Measurements from ENCODE around the gene NR4A2.

The NR4A2 gene

DNA sequence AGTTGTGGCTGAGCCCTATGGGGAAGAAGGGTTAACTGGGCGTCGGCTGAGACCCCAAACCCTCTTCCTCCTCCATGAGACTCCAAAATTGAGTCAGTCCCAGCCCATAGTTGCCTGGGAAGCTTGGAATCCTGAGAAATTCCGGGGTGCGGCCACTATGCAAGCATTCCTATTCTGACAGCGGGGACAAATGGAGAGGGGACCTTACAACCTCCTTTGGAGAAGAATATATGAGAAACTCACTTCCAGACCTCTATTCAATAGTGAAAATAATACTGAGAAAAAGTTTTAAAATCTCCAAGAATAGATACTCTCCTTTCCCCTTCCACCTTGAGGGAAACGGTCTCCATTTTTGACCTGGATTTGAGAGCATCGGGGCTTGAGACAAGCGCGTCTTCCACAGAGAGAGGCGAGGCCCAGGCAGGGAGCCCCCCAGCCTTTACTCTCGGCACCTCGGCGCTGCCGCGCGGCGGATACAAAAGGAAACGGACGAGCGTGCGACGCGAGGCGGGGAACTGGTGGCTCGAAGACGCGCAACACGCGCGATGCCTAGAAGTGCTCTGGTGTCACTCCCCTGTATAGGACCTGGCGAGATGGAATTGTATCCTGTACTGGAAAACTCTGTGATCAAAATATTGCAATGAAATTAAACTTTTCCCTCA, 11.1 kb downstream of the NR4A2 start:
- no peak for DNase-seq (ENCODE audit: low read depth)
- TF ChIP-seq, protein P1, sequence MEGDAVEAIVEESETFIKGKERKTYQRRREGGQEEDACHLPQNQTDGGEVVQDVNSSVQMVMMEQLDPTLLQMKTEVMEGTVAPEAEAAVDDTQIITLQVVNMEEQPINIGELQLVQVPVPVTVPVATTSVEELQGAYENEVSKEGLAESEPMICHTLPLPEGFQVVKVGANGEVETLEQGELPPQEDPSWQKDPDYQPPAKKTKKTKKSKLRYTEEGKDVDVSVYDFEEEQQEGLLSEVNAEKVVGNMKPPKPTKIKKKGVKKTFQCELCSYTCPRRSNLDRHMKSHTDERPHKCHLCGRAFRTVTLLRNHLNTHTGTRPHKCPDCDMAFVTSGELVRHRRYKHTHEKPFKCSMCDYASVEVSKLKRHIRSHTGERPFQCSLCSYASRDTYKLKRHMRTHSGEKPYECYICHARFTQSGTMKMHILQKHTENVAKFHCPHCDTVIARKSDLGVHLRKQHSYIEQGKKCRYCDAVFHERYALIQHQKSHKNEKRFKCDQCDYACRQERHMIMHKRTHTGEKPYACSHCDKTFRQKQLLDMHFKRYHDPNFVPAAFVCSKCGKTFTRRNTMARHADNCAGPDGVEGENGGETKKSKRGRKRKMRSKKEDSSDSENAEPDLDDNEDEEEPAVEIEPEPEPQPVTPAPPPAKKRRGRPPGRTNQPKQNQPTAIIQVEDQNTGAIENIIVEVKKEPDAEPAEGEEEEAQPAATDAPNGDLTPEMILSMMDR (IDR thresholded peaks at IDR 0.05; ENCODE audit: control insufficient read depth, extremely low read depth, insufficient read depth) = no peak
- H3K4me3 ChIP-seq (ENCODE audit: low read depth, low read length) = no peak overlapping the region

GRCh38 chr2:156320486-156321098, 11.9 kb downstream of the NR4A2 start:
- DNase-seq (ENCODE audit: low read depth) = no peak
- H3K4me3 ChIP-seq (ENCODE audit: low read depth, low read length) = no peak overlapping the region
- TF ChIP-seq, protein P1 (IDR thresholded peaks at IDR 0.05; ENCODE audit: control insufficient read depth, extremely low read depth, insufficient read depth) = no peak

DNA sequence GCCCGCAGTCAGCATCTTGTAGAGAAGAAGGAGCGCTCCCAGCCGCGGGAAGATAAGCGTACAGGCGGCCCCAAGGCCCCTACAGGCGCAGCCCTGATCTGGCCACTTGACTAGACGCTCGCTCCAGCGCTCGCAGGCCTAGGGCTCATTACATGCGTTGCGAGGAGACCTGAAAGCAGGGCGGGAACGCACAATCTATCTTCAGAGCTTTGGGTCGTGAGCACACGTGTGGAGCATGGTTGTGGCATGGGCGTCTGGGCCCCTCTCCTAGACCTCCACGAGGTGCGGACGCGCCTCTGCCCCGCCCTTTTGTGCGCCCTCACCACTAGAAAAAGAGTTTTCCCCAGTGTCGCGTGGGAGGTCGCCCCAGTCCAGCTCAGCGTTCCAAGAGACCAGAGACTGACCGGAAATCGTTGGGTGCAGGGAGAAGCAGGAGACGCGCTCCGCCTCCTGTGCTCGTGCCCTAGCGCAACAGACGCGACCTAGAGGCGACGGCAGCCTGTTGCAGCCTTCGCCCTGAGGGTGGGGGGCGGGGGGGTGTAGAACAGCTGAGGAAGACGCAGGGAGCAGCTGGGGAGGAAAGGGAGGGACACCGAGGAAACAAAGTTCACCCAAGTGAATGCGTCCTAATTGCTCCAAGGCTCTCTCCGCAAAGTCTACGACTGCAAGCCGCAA, 12.6 kb downstream of the NR4A2 start:
- H3K4me3 ChIP-seq (ENCODE audit: low read depth, low read length) = no peak overlapping the region
- DNase-seq (ENCODE audit: low read depth) = no peak
- TF ChIP-seq, protein P1 (IDR thresholded peaks at IDR 0.05; ENCODE audit: control insufficient read depth, extremely low read depth, insufficient read depth) = no peak

DNA sequence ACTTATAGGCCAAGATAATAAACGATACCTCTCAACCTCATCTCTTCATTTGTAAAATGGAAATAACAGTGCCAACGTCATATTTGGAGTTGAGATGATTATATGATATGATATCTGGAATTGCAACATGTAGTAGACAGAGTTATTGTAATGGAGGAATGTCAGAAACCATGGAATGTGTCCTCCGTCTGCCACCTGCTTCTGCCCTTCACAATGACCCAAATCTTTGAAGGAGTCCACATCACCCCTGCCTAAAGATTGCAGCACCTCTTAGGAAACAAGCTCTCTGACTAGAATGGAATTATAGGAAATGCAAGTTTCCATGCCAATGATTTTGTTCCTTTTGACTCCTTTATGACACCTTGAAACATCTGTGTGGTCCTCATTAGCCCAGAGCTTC, 14.9 kb downstream of the NR4A2 start:
- no peak overlapping the region for H3K4me3 ChIP-seq (ENCODE audit: low read depth, low read length)
- DNase-seq (ENCODE audit: low read depth) = no peak
- TF ChIP-seq, protein P1 (IDR thresholded peaks at IDR 0.05; ENCODE audit: control insufficient read depth, extremely low read depth, insufficient read depth) = no peak

- TF ChIP-seq, protein P1 (IDR thresholded peaks at IDR 0.05; ENCODE audit: control insufficient read depth, extremely low read depth, insufficient read depth) = no peak
- H3K4me3 ChIP-seq (ENCODE audit: low read depth, low read length) = no peak overlapping the region
- DNase-seq (ENCODE audit: low read depth) = no peak
Measured at GRCh38 chr2:156311976-156312375, 20.5 kb downstream of the NR4A2 start.

- H3K4me3 ChIP-seq (ENCODE audit: low read depth, low read length) = no peak overlapping the region
- TF ChIP-seq, protein P1 (IDR thresholded peaks at IDR 0.05; ENCODE audit: control insufficient read depth, extremely low read depth, insufficient read depth) = no peak
- no peak for DNase-seq (ENCODE audit: low read depth)
Measured at GRCh38 chr2:156310773-156311172, 21.7 kb downstream of the NR4A2 start.
